PC-3 (cell line): ENCODE data around the gene PUDP.

Source experiments
- CTCF ChIP-seq: fragments of 300-600 bp; sonication (generic); conservative IDR thresholded peaks from 2 replicates; pipeline ENCODE4 v1.5.1; 2017; ENCODE audit warnings: antibody characterized with exemption, low read depth, mild to moderate bottlenecking, low read length
- EZH2 ChIP-seq: fragments of 300-600 bp; sonication (generic); IDR thresholded peaks from one replicate; pipeline ENCODE4 v1.6.1; 2017; ENCODE audit warnings: antibody characterized with exemption, mild to moderate bottlenecking, low read length; ENCODE audit not compliant: unreplicated experiment
- EZH2phosphoT487 ChIP-seq: fragments of 300-600 bp; sonication (generic); IDR thresholded peaks from 2 replicates; pipeline ENCODE4 v1.6.1; 2018; ENCODE audit warnings: mild to moderate bottlenecking, antibody characterized with exemption, low read length, borderline replicate concordance

GRCh38 chrX:7059214-7059838 lies 88.6 kb downstream of the PUDP start:
- no peak for TF ChIP-seq EZH2
- TF ChIP-seq CTCF, result no peak
- no peak for TF ChIP-seq EZH2phosphoT487
